ENCODE results near the gene ZIK1.

DNA sequence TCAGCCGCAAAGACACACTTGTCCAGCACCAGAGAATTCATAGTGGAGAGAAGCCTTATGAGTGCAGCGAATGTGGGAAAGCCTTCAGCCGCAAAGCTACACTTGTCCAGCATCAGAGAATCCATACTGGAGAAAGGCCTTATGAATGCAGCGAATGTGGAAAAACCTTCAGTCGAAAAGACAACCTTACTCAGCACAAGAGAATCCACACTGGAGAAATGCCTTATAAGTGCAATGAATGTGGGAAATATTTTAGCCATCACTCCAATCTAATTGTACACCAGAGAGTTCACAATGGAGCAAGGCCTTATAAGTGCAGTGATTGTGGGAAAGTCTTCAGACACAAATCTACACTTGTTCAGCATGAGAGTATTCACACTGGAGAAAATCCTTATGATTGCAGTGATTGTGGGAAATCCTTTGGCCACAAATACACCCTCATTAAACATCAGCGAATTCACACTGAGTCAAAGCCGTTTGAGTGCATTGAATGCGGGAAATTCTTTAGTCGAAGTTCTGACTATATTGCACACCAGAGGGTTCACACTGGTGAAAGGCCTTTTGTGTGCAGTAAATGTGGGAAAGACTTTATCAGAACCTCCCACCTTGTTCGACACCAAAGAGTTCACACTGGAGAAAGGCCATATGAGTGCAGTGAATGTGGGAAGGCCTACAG is 36.9 kb downstream of the ZIK1 start:
- TF ChIP-seq, protein P1, sequence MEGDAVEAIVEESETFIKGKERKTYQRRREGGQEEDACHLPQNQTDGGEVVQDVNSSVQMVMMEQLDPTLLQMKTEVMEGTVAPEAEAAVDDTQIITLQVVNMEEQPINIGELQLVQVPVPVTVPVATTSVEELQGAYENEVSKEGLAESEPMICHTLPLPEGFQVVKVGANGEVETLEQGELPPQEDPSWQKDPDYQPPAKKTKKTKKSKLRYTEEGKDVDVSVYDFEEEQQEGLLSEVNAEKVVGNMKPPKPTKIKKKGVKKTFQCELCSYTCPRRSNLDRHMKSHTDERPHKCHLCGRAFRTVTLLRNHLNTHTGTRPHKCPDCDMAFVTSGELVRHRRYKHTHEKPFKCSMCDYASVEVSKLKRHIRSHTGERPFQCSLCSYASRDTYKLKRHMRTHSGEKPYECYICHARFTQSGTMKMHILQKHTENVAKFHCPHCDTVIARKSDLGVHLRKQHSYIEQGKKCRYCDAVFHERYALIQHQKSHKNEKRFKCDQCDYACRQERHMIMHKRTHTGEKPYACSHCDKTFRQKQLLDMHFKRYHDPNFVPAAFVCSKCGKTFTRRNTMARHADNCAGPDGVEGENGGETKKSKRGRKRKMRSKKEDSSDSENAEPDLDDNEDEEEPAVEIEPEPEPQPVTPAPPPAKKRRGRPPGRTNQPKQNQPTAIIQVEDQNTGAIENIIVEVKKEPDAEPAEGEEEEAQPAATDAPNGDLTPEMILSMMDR (IDR thresholded peaks at IDR 0.05): no peak
- no peak for TF ChIP-seq POLR2A (IDR thresholded peaks at IDR 0.05)

All from Peyer's patch (tissue), 4 donors.